MCF 10A (cell line): Measurements from ENCODE around the gene WIF1. TPM values are rescaled to one million over a fixed set of nuclear protein-coding genes. Genes with fewer than 3 reads are reported as not detected.

ENCODE experiments used
- BruUV-seq: library from RNA; stranded (reverse); fragments of 400-500 nt; replicated peaks from 2 replicates; lab custom pipeline; 2021; lab: Mats Ljungman, UMichigan
- CTCF ChIA-PET: fragments of 300-600 bp; sonication (Branson Sonifier 250); formaldehyde crosslinking; extraction: SDS; loops from one replicate; lab custom pipeline; 2021; ENCODE audit warnings: antibody characterized with exemption, inconsistent platforms; lab: Yijun Ruan, JAX
- POLR2A ChIA-PET: fragments of 300-600, 350-650 bp; sonication (Branson Sonifier 250); formaldehyde crosslinking; extraction: SDS; loops from one replicate; lab custom pipeline; 2020; ENCODE audit warnings: antibody characterized with exemption, inconsistent platforms; lab: Yijun Ruan, JAX
- DNase-seq: peaks from one replicate; pipeline ENCODE4 v3.0.0-alpha.2; 2018; ENCODE audit not compliant: unreplicated experiment
- H3K27ac Mint-ChIP-seq: one replicate; pipeline ENCODE4 v1.8.0; 2022; ENCODE audit warnings: mild to moderate bottlenecking, low read depth, mixed read lengths; ENCODE audit not compliant: unreplicated experiment
- H3K27me3 Mint-ChIP-seq: one replicate; pipeline ENCODE4 v1.8.0; 2022; ENCODE audit warnings: mixed read lengths; ENCODE audit not compliant: insufficient read depth, unreplicated experiment
- H3K36me3 Mint-ChIP-seq: one replicate; pipeline ENCODE4 v1.8.0; 2022; ENCODE audit warnings: mild to moderate bottlenecking, moderate library complexity, mixed read lengths; ENCODE audit not compliant: insufficient read depth, unreplicated experiment
- H3K4me1 Mint-ChIP-seq: one replicate; pipeline ENCODE4 v1.8.0; 2022; ENCODE audit warnings: mixed read lengths; ENCODE audit not compliant: insufficient read depth, unreplicated experiment
- H3K4me3 Mint-ChIP-seq: one replicate; pipeline ENCODE4 v1.8.0; 2022; ENCODE audit warnings: mild to moderate bottlenecking, moderate library complexity, mixed read lengths; ENCODE audit not compliant: unreplicated experiment
- H3K9me3 Mint-ChIP-seq: one replicate; pipeline ENCODE4 v1.8.0; 2022; ENCODE audit warnings: mixed read lengths; ENCODE audit not compliant: unreplicated experiment
- intact Hi-C: fragments of 100-400 bp; cut with micrococcal nuclease; formaldehyde crosslinking; loops from 2 replicates; pipeline ENCODE4 v1.14.1; 2022
- total RNA-seq: library from RNA; stranded (reverse); gene quantifications from 2 replicates; pipeline ENCODE4 v1.2.3, GENCODE V29; 2022
- TF ChIP-seq, protein P1 (sequence below): fragments of 200-600 bp; IDR thresholded peaks from one replicate; pipeline ENCODE4 v1.8.0; 2022; ENCODE audit warnings: antibody characterized with exemption, mild to moderate bottlenecking; ENCODE audit not compliant: unreplicated experiment

WIF1 gene
- total RNA-seq, 1 experiment from 2014 or later, result not detected

DNA sequence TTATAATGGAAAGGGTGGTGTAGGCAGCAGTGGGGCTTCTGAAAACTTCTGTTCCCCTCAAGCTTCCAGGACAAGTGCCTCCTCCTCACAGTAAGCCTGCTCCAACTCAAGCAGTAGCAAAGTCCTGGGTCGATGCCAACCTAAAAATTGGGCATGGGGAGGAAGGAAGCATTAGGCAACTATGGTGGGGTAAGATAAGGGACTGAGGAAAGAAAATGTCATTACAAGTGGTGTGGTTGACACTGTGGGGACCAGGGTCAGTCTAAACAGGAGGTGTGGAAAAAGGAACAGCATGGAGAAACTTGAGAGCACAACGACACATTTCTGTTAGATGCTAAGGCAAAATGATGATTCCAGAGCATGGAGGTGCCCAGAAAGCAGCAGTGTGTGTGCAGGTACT is 34.9 kb downstream of the WIF1 start:
- ChIA-PET CTCF (interaction anchor here (0.5 kb wide), 1 partner anchor 26 kb away, joined by 3 read pairs; no protein-coding TSS in a partner anchor), POLR2A (no interaction called here)
- TF ChIP-seq, protein P1, sequence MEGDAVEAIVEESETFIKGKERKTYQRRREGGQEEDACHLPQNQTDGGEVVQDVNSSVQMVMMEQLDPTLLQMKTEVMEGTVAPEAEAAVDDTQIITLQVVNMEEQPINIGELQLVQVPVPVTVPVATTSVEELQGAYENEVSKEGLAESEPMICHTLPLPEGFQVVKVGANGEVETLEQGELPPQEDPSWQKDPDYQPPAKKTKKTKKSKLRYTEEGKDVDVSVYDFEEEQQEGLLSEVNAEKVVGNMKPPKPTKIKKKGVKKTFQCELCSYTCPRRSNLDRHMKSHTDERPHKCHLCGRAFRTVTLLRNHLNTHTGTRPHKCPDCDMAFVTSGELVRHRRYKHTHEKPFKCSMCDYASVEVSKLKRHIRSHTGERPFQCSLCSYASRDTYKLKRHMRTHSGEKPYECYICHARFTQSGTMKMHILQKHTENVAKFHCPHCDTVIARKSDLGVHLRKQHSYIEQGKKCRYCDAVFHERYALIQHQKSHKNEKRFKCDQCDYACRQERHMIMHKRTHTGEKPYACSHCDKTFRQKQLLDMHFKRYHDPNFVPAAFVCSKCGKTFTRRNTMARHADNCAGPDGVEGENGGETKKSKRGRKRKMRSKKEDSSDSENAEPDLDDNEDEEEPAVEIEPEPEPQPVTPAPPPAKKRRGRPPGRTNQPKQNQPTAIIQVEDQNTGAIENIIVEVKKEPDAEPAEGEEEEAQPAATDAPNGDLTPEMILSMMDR, result no peak
- Mint-ChIP-seq H3K9me3 (no peaks in the 10 kb centered on the region), H3K4me3 (no peak overlapping the region), H3K4me1 (no peaks in the 10 kb centered on the region), H3K27ac (no peak overlapping the region), H3K27me3 (peaks cover 52% of the 10 kb centered on the region), H3K36me3 (no peaks in the 10 kb centered on the region)
- no TSS peak for BruUV-seq
- DNase-seq, result no peak
- intact Hi-C loops, result no loop called here

DNA sequence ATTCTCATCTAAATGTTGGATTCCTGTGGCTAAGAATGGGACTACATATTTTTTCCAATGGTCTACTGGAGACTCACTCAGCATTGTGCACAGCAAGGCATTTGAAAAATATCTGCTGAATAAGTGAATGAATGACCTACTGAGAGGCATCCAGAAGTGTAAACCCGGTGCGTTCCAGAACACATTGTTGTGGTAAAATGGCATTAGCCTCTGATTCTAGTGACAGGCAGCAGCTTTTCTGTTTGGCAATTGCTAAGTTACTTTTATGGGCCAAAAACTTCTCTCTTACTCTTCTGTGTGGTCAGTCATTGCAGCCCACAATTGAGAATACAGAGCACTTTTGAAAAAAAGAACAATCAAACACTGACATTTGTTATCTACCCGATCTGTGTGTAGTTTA is 36.5 kb downstream of the WIF1 start:
- Mint-ChIP-seq H3K27ac (no peak overlapping the region), H3K4me1 (no peaks in the 10 kb centered on the region), H3K9me3 (no peaks in the 10 kb centered on the region), H3K27me3 (peaks cover 68% of the 10 kb centered on the region), H3K36me3 (no peaks in the 10 kb centered on the region), H3K4me3 (no peak overlapping the region)
- ChIA-PET POLR2A (no interaction called here), CTCF (interaction anchor here (0.9 kb wide), 1 partner anchor 23 kb away, joined by 3 read pairs; no protein-coding TSS in a partner anchor)
- TF ChIP-seq, protein P1, result no peak
- no TSS peak for BruUV-seq
- DNase-seq, result no peak
- intact Hi-C loops, result no loop called here

DNA sequence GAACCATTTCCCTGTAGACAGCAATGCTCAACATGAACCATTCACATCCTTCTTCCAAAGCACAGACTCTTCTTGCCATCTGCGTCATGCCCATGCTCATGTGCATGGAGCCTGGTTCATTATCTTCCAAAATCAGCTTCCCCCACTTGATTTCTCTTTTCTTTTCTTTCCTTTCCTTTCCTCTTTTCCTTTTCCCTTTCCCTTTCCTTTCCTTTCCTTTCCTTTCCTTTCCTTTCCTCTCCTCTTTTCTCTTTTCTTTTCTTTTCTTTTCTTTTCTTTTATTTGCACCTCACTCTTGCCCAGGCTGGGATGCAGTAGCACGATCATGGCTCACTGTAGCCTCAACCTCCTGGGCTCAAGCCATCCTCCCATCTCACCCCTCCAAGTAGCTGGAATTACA is 37.5 kb downstream of the WIF1 start:
- DNase-seq, result no peak
- Mint-ChIP-seq H3K27ac (no peak overlapping the region), H3K4me1 (no peaks in the 10 kb centered on the region), H3K36me3 (no peaks in the 10 kb centered on the region), H3K4me3 (no peak overlapping the region), H3K9me3 (no peaks in the 10 kb centered on the region), H3K27me3 (peaks cover 78% of the 10 kb centered on the region)
- TF ChIP-seq, protein P1, result no peak
- ChIA-PET CTCF (interaction anchor here (0.7 to 1.0 kb wide), 3 partner anchors 9 to 166 kb away, joined by 3 to 4 read pairs (median 3); no protein-coding TSS in a partner anchor), POLR2A (no interaction called here)
- intact Hi-C loops, result no loop called here
- BruUV-seq, result no TSS peak

DNA sequence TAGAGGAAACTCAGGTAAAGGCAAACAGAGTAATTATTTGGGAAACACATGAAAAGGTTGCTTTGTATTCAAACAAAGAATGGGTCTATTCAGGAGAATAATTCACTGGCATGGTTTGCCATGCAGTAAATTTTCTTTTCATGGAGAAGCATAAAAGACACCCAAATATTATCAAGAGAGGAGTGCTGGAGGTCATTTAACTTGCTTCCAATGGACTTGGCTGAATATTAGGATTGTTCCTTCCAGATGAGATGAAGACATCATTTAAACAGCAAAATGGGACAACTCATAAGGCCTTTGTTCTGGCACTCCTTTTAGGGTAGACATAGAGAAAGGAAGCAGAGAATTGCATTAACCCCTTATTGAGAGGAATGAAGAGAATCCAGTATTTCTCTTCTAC is 38.7 kb downstream of the WIF1 start:
- intact Hi-C loops, result no loop called here
- Mint-ChIP-seq H3K4me1 (no peaks in the 10 kb centered on the region), H3K4me3 (no peak overlapping the region), H3K9me3 (no peaks in the 10 kb centered on the region), H3K36me3 (no peaks in the 10 kb centered on the region), H3K27ac (no peak overlapping the region), H3K27me3 (peaks cover 90% of the 10 kb centered on the region)
- no TSS peak for BruUV-seq
- TF ChIP-seq, protein P1, result no peak
- POLR2A ChIA-PET, result no interaction called here
- DNase-seq, result no peak
- CTCF ChIA-PET, result no interaction called here
